ENCODE measurements around the gene KIF26B.

GRCh38 chr1:245484176-245484575 is 329.4 kb downstream of the KIF26B start:
- no peak for TF ChIP-seq POLR2A (IDR thresholded peaks at IDR 0.05)
- TF ChIP-seq, protein P1, sequence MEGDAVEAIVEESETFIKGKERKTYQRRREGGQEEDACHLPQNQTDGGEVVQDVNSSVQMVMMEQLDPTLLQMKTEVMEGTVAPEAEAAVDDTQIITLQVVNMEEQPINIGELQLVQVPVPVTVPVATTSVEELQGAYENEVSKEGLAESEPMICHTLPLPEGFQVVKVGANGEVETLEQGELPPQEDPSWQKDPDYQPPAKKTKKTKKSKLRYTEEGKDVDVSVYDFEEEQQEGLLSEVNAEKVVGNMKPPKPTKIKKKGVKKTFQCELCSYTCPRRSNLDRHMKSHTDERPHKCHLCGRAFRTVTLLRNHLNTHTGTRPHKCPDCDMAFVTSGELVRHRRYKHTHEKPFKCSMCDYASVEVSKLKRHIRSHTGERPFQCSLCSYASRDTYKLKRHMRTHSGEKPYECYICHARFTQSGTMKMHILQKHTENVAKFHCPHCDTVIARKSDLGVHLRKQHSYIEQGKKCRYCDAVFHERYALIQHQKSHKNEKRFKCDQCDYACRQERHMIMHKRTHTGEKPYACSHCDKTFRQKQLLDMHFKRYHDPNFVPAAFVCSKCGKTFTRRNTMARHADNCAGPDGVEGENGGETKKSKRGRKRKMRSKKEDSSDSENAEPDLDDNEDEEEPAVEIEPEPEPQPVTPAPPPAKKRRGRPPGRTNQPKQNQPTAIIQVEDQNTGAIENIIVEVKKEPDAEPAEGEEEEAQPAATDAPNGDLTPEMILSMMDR (IDR thresholded peaks at IDR 0.05): no peak
